Spleen (tissue), 7 donors: ENCODE measurements around the gene KIAA0825.

Experiments
- POLR2A ChIP-seq, 3 donors: fragments of 450-650 bp; IDR thresholded peaks; one replicate each; pipeline ENCODE4 v1.5.1; 2017; ENCODE audit warnings: antibody characterized with exemption in 3 of 3, mild to moderate bottlenecking in 1 of 3
- POLR2AphosphoS5 ChIP-seq, 3 donors: sonication (generic); formaldehyde crosslinking; IDR thresholded peaks; one replicate each; pipeline ENCODE4 v1.5.1; 2017; ENCODE audit warnings: antibody characterized with exemption in 3 of 3
- TF ChIP-seq, protein P1 (sequence below), 11 experiments: fragments of 200-600 bp in 7 of 11; fragments of 450-650 bp in 4 of 11; sonication (generic) in 4 of 11; IDR thresholded peaks in 8 of 11; conservative IDR thresholded peaks in 3 of 11; 1 replicate in 7 of 11; 2 replicates in 4 of 11; pipeline versions ENCODE4 v1.4.0 to v1.8.0; 2016 to 2021; ENCODE audit warnings: antibody characterized with exemption in 11 of 11, inconsistent platforms in 4 of 11, mild to moderate bottlenecking in 1 of 11
- donor health status: DM: no; HTN: no; CAD: no; lungs with moderate emphysema.
- donor health status: DM: no; HTN: no; CAD: no.
- donor health status: DM: no; HTN: no; CAD: no.

DNA sequence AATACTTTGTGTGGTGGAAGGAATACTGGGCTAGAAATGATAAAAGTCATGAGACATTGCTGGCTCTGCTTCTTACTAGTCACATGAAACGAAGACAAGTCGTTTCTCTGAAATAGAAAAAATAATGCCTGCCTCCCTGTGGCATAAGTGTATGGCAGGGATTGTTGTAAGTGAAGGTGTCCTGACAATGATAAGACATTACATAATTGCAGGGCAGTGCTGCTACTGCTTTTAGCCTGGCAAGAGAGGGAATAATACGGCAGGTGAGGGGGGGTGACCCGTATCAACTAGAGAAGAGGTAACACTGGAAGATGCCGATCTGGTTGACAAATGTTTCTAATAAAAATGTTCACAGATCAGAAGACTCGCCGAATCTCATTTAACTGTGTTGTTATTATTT is 314.3 kb downstream of the KIAA0825 start:
- TF ChIP-seq POLR2A (IDR thresholded peaks at IDR 0.05), result no peak
- TF ChIP-seq, protein P1, sequence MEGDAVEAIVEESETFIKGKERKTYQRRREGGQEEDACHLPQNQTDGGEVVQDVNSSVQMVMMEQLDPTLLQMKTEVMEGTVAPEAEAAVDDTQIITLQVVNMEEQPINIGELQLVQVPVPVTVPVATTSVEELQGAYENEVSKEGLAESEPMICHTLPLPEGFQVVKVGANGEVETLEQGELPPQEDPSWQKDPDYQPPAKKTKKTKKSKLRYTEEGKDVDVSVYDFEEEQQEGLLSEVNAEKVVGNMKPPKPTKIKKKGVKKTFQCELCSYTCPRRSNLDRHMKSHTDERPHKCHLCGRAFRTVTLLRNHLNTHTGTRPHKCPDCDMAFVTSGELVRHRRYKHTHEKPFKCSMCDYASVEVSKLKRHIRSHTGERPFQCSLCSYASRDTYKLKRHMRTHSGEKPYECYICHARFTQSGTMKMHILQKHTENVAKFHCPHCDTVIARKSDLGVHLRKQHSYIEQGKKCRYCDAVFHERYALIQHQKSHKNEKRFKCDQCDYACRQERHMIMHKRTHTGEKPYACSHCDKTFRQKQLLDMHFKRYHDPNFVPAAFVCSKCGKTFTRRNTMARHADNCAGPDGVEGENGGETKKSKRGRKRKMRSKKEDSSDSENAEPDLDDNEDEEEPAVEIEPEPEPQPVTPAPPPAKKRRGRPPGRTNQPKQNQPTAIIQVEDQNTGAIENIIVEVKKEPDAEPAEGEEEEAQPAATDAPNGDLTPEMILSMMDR (IDR thresholded peaks at IDR 0.05 in 8 of 11, conservative IDR thresholded peaks at IDR 0.05 in 3 of 11), result no peak
- no peak for TF ChIP-seq POLR2AphosphoS5 (IDR thresholded peaks at IDR 0.05)
